ENCODE data around the gene STXBP6. TPM values are rescaled to one million over a fixed set of nuclear protein-coding genes. Genes with fewer than 3 reads are reported as not detected.

STXBP6 gene
- total RNA-seq, 4 donors from 2014 or later = 7.1 to 16.8 (median 8.9) TPM

- Histone ChIP-seq H3K27me3 (no peaks in the 10 kb centered on the region), H3K4me3 (no peak overlapping the region), H3K27ac (no peak overlapping the region), H3K4me1 (peaks cover 0 to 13% (median 8%) of the 10 kb centered on the region in 4 donors), H3K36me3 (no peaks in the 10 kb centered on the region), H3K9me3 (no peaks in the 10 kb centered on the region)
- TF ChIP-seq POLR2AphosphoS5 (IDR thresholded peaks at IDR 0.05) (no peak), EP300 (IDR thresholded peaks at IDR 0.05; ENCODE audit: low read depth) (no peak), POLR2A (IDR thresholded peaks at IDR 0.05) (no peak)
- TF ChIP-seq, protein P1, sequence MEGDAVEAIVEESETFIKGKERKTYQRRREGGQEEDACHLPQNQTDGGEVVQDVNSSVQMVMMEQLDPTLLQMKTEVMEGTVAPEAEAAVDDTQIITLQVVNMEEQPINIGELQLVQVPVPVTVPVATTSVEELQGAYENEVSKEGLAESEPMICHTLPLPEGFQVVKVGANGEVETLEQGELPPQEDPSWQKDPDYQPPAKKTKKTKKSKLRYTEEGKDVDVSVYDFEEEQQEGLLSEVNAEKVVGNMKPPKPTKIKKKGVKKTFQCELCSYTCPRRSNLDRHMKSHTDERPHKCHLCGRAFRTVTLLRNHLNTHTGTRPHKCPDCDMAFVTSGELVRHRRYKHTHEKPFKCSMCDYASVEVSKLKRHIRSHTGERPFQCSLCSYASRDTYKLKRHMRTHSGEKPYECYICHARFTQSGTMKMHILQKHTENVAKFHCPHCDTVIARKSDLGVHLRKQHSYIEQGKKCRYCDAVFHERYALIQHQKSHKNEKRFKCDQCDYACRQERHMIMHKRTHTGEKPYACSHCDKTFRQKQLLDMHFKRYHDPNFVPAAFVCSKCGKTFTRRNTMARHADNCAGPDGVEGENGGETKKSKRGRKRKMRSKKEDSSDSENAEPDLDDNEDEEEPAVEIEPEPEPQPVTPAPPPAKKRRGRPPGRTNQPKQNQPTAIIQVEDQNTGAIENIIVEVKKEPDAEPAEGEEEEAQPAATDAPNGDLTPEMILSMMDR (IDR thresholded peaks at IDR 0.05) = no peak
- intact Hi-C loops (cut with DNase I; ENCODE audit: low total_unique reads) (no loop called here), in situ Hi-C loops (cut with MboI; ENCODE audit: low pct_ligation_motif_present in 1 of 4, low pct_unique_long_range_greater_than_20kb in 1 of 4, low sequenced_read_pairs in 3 of 4) (no loop called here)
- 90 to 94% methylated on average over 2 of the region's 2 CpGs for WGBS, 2 donors (ENCODE audit: low coverage in 1 of 2)
- no peak for DNase-seq
These were observed 181.6 kb downstream of the STXBP6 start for GRCh38 chr14:24868389-24868788.

DNA sequence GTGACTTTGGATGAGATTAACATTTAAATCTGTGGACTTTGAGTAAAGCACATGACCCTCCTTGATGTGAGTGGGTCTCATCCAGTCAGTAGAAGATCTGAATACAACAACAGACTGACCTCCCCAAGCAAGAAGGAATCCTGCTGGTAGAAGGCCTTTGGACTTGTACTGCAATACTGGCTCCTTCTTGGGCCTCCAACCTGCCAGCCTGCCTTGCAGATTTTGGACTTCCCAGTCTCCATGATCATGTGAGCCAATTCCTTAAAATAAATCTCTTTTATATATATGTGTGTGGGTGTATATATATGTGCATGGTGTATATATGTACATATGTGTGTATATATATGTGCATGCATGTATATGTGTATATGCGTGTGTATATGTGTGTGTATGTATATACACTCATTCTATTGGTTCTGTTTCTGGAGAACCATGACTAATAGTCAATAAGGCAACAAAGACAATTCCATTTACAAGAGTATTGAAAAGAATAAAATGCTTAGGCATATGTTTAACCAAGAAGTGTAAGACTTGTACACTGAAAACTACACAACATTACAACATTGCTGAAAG lies 183.8 kb downstream of the STXBP6 start:
- no peak overlapping the region for H3K4me3 ChIP-seq
- no peak for DNase-seq
- no peak overlapping the region for H3K27ac ChIP-seq
- intact Hi-C loops (cut with DNase I; ENCODE audit: low total_unique reads) = no loop called here
- in situ Hi-C loops (cut with MboI; ENCODE audit: low pct_ligation_motif_present in 1 of 4, low pct_unique_long_range_greater_than_20kb in 1 of 4, low sequenced_read_pairs in 3 of 4) = no loop called here
- WGBS, 2 donors (ENCODE audit: low coverage in 1 of 2) = 83 to 100% methylated on average over 1 of the region's 1 CpG
- no peaks in the 10 kb centered on the region for H3K36me3 ChIP-seq
- H3K9me3 ChIP-seq = no peaks in the 10 kb centered on the region
- no peaks in the 10 kb centered on the region for H3K27me3 ChIP-seq
- H3K4me1 ChIP-seq = peaks cover 0 to 21% (median 11%) of the 10 kb centered on the region in 4 donors
- no peak for TF ChIP-seq EP300 (IDR thresholded peaks at IDR 0.05; ENCODE audit: low read depth)
- TF ChIP-seq POLR2AphosphoS5 (IDR thresholded peaks at IDR 0.05) = no peak
- TF ChIP-seq, protein P1 (IDR thresholded peaks at IDR 0.05) = no peak
- TF ChIP-seq POLR2A (IDR thresholded peaks at IDR 0.05) = no peak

GRCh38 chr14:24863968-24864684 lies 185.8 kb downstream of the STXBP6 start:
- 33 to 44% methylated on average over 6 to 7 of the region's 7 CpGs for WGBS, 2 donors (ENCODE audit: low coverage in 1 of 2)
- H3K36me3 ChIP-seq = no peaks in the 10 kb centered on the region

GRCh38 chr14:24861083-24861630 lies 188.8 kb downstream of the STXBP6 start:
- Histone ChIP-seq H3K27me3 (no peaks in the 10 kb centered on the region), H3K36me3 (no peaks in the 10 kb centered on the region), H3K9me3 (no peaks in the 10 kb centered on the region), H3K27ac (no peak overlapping the region), H3K4me1 (peaks cover 0 to 50% (median 16%) of the 10 kb centered on the region in 4 donors), H3K4me3 (no peak overlapping the region)
- WGBS, 2 donors (ENCODE audit: low coverage in 1 of 2) = 61 to 62% methylated on average over 4 of the region's 4 CpGs
- TF ChIP-seq, protein P1 (IDR thresholded peaks at IDR 0.05) = no peak
- TF ChIP-seq POLR2A (IDR thresholded peaks at IDR 0.05) (no peak), POLR2AphosphoS5 (IDR thresholded peaks at IDR 0.05) (no peak), EP300 (IDR thresholded peaks at IDR 0.05; ENCODE audit: low read depth) (no peak)
- intact Hi-C loops (cut with DNase I; ENCODE audit: low total_unique reads) (no loop called here), in situ Hi-C loops (cut with MboI; ENCODE audit: low pct_ligation_motif_present in 1 of 4, low pct_unique_long_range_greater_than_20kb in 1 of 4, low sequenced_read_pairs in 3 of 4) (no loop called here)
- no peak for DNase-seq

More at GRCh38 chr14:24863968-24864684, 185.8 kb downstream of the STXBP6 start:
- no peak for TF ChIP-seq EP300 (IDR thresholded peaks at IDR 0.05; ENCODE audit: low read depth)
- TF ChIP-seq POLR2A (IDR thresholded peaks at IDR 0.05) = no peak
- TF ChIP-seq, protein P1 (IDR thresholded peaks at IDR 0.05) = no peak
- TF ChIP-seq POLR2AphosphoS5 (IDR thresholded peaks at IDR 0.05) = no peak
- no peak for DNase-seq
- Histone ChIP-seq H3K27me3 (no peaks in the 10 kb centered on the region), H3K4me1 (peaks cover 0 to 30% (median 12%) of the 10 kb centered on the region in 4 donors), H3K9me3 (no peaks in the 10 kb centered on the region), H3K4me3 (no peak overlapping the region), H3K27ac (peak overlapping the region in 3 of 4 donors; percentile 25 to 54 (median 50))
- in situ Hi-C loops (cut with MboI; ENCODE audit: low pct_ligation_motif_present in 1 of 4, low pct_unique_long_range_greater_than_20kb in 1 of 4, low sequenced_read_pairs in 3 of 4) (no loop called here), intact Hi-C loops (cut with DNase I; ENCODE audit: low total_unique reads) (no loop called here)
